ENCODE measurements around the gene NHERF2.

NHERF2 gene

DNA sequence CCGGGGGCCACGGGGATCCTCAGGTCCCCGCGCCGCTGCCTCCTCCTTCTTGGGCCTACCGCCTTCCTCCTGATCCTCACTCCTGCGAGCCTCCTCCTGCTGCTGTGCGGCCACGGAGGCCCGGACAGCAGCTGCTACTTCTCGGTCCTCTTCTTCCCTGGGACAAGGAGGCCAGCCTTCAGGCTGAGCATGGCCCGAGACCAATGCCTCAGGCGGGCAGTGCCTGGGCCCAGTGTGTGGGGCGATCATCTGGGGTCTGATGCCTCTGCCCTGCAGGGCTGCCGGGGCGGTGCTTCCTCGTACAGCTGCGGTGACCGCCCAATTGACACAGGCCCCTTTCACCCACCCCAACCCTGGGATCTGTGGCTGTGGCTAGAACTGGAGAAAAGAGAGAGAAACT, 25.7 kb upstream of the NHERF2 start:
- peak; percentile 8 for DNase-seq
- TF ChIP-seq, protein P1, sequence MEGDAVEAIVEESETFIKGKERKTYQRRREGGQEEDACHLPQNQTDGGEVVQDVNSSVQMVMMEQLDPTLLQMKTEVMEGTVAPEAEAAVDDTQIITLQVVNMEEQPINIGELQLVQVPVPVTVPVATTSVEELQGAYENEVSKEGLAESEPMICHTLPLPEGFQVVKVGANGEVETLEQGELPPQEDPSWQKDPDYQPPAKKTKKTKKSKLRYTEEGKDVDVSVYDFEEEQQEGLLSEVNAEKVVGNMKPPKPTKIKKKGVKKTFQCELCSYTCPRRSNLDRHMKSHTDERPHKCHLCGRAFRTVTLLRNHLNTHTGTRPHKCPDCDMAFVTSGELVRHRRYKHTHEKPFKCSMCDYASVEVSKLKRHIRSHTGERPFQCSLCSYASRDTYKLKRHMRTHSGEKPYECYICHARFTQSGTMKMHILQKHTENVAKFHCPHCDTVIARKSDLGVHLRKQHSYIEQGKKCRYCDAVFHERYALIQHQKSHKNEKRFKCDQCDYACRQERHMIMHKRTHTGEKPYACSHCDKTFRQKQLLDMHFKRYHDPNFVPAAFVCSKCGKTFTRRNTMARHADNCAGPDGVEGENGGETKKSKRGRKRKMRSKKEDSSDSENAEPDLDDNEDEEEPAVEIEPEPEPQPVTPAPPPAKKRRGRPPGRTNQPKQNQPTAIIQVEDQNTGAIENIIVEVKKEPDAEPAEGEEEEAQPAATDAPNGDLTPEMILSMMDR (IDR thresholded peaks at IDR 0.05; ENCODE audit: low read depth, low read length) = no peak
- Histone ChIP-seq H3K4me1 (peaks cover 19% of the 10 kb centered on the region), H3K9me3 (no peaks in the 10 kb centered on the region), H3K4me3 (ENCODE audit: low read depth, low read length) (no peak overlapping the region), H3K36me3 (peaks cover 77% of the 10 kb centered on the region), H3K27me3 (no peaks in the 10 kb centered on the region)

DNA sequence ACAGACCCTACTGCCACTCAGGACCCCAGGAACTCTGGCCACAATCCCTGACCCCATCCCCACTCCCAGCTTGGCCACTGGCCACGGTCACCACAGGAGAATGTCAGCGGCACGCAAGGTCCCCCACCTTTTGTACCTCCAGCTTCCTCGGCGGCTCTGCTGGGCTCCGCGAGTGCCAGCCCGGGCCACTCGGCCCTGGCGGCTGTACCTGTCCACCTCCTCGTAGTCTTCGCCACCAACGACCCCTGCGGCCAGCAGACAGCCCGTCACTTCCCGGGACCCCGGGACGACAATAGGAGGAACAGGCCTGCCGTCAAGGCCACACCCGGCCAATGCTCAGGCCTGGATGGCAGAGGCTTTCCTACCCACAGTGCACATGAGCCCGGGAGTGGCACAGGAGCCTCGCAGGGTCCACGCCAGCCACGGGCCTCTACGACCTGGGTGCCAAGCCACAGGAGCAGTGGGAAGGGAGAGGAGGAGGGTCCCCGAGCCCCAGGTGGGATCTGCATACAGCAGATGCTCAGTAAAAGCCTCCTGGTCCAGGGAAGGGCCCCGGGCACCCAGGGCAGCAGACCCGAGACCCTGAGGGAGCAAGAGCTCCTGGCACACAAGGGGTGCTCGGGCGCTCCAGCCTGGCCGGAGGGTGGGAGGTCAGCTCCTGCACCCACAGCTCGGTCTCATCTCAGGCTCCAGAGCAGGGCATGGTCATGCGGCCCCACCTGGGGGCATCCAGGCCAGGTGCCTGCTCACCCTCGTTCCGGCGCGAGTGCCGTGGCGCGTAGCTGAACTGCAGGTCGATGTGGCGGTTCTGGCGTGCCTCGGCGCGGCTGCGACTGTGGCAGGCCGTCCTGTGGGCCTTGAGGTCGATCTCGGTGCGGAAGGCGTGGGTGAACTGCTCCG, 25.0 kb upstream of the NHERF2 start:
- peaks cover 77% of the 10 kb centered on the region for H3K36me3 ChIP-seq
- no peak for DNase-seq
- H3K4me3 ChIP-seq (ENCODE audit: low read depth, low read length) = no peak overlapping the region
- no peaks in the 10 kb centered on the region for H3K27me3 ChIP-seq
- peaks cover 22% of the 10 kb centered on the region for H3K4me1 ChIP-seq
- no peaks in the 10 kb centered on the region for H3K9me3 ChIP-seq
- TF ChIP-seq, protein P1 (IDR thresholded peaks at IDR 0.05; ENCODE audit: low read depth, low read length) = no peak

DNA sequence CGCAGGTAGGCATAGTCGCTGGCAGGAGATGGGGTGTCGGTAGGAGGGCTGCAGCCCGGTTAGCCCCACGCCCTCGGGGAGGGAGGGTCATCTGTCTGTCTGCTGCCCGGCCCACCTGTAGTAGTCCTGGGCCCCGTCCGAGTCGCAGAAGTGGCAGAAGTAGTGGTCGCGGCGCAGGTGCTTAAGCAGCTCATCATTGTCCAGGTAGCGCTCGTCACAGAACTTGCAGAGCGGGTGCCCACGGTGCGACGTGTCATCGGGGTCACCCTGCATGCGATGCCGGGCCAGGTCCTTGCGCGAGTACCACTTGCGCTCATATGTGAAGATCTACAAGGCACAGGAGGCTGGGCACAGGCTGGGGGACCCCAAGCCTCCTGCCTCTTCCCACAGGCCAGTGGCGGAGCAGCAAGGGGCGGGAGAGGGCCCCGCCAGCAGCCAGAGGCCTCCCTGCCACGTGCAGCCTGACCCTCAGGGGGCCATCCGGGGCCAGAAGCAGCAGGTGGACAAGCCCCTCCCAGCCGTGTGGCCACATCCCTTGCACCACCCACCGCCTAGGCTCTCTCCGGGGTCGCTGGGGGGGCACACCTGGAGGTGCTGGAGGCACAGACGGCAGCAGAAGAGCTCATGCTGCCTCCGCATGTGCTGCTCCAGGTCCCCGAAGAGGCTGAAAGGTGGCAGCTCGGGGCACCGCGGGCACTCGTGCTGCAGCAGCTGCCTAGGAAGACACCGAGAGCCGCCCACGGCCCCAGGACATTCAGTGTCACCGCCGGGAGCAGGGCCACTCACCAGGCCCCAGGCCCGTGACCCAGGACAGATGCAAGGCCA, 24.1 kb upstream of the NHERF2 start:
- H3K27me3 ChIP-seq = no peaks in the 10 kb centered on the region
- no peaks in the 10 kb centered on the region for H3K9me3 ChIP-seq
- DNase-seq = peak; percentile 18
- H3K4me1 ChIP-seq = peaks cover 25% of the 10 kb centered on the region
- TF ChIP-seq, protein P1 (IDR thresholded peaks at IDR 0.05; ENCODE audit: low read depth, low read length) = no peak
- H3K36me3 ChIP-seq = peaks cover 72% of the 10 kb centered on the region
- no peak overlapping the region for H3K4me3 ChIP-seq (ENCODE audit: low read depth, low read length)

DNA sequence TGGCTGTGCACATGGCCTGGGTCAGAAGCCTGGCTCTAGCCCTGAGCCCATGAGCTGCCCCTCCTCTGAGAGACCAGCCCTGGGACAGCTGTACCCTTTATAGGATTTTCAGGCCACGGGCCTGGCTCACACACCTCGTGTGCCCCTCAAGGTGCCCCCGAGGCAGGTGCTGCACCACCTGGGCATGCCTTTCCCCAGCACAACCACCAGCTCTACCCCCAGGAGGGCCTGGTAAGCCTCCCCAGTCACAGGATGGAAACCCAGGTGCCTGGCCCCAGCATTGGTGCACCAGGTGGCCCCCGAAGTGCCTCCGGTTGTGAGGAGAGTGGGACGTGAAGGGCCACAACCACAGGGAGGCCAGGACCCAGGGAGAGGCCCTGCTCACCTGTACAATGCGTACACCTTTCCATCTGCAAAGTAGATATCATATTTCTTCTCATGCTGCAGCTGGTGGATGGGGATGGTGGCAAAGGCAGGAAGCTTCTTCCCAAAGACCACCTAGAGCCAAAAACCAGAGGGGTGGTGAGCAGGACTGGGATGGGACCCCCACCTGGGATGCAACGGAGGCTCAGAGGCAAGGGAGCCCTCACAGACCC, 23.4 kb upstream of the NHERF2 start:
- no peak for DNase-seq
- Histone ChIP-seq H3K36me3 (peaks cover 72% of the 10 kb centered on the region), H3K27me3 (no peaks in the 10 kb centered on the region), H3K9me3 (no peaks in the 10 kb centered on the region), H3K4me1 (peaks cover 29% of the 10 kb centered on the region), H3K4me3 (ENCODE audit: low read depth, low read length) (no peak overlapping the region)
- TF ChIP-seq, protein P1 (IDR thresholded peaks at IDR 0.05; ENCODE audit: low read depth, low read length) = no peak

DNA sequence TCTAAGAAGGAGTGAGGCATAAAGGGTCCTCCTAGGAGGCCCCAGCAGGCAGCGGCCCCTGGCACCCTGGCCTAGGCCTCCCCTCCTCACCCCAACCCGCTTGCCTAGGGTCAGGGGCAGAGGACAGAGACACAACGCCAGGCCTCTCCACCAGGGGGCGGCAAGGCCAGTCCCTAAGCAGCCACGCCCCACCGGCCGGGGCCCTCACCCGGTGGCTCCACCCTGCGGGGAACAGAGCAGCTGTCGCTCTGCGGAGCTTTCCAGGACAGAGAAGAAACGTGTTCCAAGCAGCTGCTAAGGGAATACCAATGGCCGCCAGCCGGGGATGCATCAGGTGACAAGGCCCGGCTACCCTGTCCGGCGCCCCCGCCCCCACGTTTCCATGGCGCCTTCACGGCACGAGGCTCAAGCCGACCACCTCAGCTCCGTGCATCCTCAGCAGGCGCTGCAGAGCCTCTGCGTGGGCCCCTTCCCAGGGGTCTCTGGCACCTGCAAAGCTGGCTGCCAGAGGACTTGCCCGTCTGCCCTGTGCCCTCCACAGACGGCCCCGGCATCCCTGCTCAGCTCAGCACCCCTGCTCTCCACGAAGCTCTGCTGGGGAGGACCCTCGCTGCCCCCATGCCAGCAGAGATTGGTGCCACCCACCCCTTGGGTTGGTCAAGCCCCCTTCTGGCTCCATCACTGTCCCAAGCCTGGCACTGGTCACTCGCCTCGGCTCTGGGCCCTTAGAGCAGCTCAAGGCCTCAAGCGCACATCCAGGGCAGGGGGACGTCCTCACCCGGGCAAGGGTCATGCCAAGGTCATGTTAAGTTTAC, 22.7 kb upstream of the NHERF2 start:
- peaks cover 29% of the 10 kb centered on the region for H3K4me1 ChIP-seq
- peak overlapping the region; percentile 19; the same call in 1 of the 2 replicates for H3K4me3 ChIP-seq (ENCODE audit: low read depth, low read length)
- no peaks in the 10 kb centered on the region for H3K9me3 ChIP-seq
- TF ChIP-seq, protein P1 (IDR thresholded peaks at IDR 0.05; ENCODE audit: low read depth, low read length) = peak; percentile 97
- no peaks in the 10 kb centered on the region for H3K27me3 ChIP-seq
- H3K36me3 ChIP-seq = peaks cover 65% of the 10 kb centered on the region
- peak; percentile 99 for DNase-seq
